ENCODE measurements around the gene TSPYL4. TPM values are rescaled to one million over a fixed set of nuclear protein-coding genes. Genes with fewer than 3 reads are reported as not detected.

Gene TSPYL4
- total RNA-seq, 1 donor from 2014 or later: 72.1 TPM

GRCh38 chr6:116271149-116271708 is 17.4 kb upstream of the TSPYL4 start:
- TF ChIP-seq, protein P1, sequence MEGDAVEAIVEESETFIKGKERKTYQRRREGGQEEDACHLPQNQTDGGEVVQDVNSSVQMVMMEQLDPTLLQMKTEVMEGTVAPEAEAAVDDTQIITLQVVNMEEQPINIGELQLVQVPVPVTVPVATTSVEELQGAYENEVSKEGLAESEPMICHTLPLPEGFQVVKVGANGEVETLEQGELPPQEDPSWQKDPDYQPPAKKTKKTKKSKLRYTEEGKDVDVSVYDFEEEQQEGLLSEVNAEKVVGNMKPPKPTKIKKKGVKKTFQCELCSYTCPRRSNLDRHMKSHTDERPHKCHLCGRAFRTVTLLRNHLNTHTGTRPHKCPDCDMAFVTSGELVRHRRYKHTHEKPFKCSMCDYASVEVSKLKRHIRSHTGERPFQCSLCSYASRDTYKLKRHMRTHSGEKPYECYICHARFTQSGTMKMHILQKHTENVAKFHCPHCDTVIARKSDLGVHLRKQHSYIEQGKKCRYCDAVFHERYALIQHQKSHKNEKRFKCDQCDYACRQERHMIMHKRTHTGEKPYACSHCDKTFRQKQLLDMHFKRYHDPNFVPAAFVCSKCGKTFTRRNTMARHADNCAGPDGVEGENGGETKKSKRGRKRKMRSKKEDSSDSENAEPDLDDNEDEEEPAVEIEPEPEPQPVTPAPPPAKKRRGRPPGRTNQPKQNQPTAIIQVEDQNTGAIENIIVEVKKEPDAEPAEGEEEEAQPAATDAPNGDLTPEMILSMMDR (IDR thresholded peaks at IDR 0.05; ENCODE audit: unreplicated experiment): no peak
- Mint-ChIP-seq H3K4me1 (ENCODE audit: low read depth) (peaks cover 10% of the 10 kb centered on the region), H3K36me3 (ENCODE audit: insufficient read depth) (peaks cover 10% of the 10 kb centered on the region), H3K27ac (no peak overlapping the region), H3K4me3 (ENCODE audit: low read depth) (no peak overlapping the region), H3K9me3 (ENCODE audit: low read depth) (no peaks in the 10 kb centered on the region), H3K27me3 (no peaks in the 10 kb centered on the region)
- DNase-seq (ENCODE audit: low spot score, unreplicated experiment): no peak

DNA sequence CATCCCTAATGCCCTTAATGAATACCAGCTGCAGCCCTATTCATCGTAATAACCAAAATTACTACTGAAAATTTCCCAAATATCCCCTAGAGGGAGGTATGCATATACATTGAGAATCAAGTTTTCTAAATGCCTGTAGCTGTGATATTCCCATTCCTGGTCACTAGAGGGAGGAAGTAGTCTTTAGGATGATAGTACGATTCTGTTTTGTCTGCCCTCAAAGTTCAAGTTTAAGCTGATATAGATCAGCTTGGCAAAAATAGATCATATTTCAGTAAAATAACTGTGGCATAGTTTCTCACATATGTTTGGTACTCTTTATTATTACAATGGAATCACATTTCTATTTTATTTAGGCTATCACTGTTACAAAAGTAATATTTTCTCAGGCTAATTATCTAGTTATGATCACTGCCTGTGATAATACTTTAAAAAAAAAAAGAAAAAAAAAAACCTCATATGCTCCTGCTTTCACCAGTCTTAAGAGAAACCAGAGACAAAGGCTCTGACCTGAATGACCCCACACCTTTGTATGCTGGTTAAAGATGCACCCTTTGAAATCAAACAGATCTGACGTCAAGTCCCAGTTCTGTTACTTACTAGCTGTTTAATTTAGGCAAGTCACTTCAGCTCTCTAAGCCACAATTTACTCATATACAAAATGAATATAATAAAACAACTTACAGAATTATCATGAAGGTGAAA is 14.9 kb upstream of the TSPYL4 start:
- TF ChIP-seq, protein P1 (IDR thresholded peaks at IDR 0.05; ENCODE audit: unreplicated experiment): peak; percentile 93
- DNase-seq (ENCODE audit: low spot score, unreplicated experiment): no peak
- H3K4me3 Mint-ChIP-seq (ENCODE audit: low read depth): no peak overlapping the region
- H3K27ac Mint-ChIP-seq: no peak overlapping the region
- H3K36me3 Mint-ChIP-seq (ENCODE audit: insufficient read depth): peaks cover 7% of the 10 kb centered on the region
- no peaks in the 10 kb centered on the region for H3K4me1 Mint-ChIP-seq (ENCODE audit: low read depth)
- H3K27me3 Mint-ChIP-seq: no peaks in the 10 kb centered on the region
- peaks cover 6% of the 10 kb centered on the region for H3K9me3 Mint-ChIP-seq (ENCODE audit: low read depth)

- no peak for DNase-seq (ENCODE audit: low spot score, unreplicated experiment)
- Mint-ChIP-seq H3K27ac (no peak overlapping the region), H3K4me3 (ENCODE audit: low read depth) (no peak overlapping the region), H3K36me3 (ENCODE audit: insufficient read depth) (peaks cover 12% of the 10 kb centered on the region), H3K4me1 (ENCODE audit: low read depth) (no peaks in the 10 kb centered on the region), H3K27me3 (no peaks in the 10 kb centered on the region), H3K9me3 (ENCODE audit: low read depth) (peaks cover 10% of the 10 kb centered on the region)
- TF ChIP-seq, protein P1 (IDR thresholded peaks at IDR 0.05; ENCODE audit: unreplicated experiment): no peak
Measured at GRCh38 chr6:116267836-116268588, 14.1 kb upstream of the TSPYL4 start.

DNA sequence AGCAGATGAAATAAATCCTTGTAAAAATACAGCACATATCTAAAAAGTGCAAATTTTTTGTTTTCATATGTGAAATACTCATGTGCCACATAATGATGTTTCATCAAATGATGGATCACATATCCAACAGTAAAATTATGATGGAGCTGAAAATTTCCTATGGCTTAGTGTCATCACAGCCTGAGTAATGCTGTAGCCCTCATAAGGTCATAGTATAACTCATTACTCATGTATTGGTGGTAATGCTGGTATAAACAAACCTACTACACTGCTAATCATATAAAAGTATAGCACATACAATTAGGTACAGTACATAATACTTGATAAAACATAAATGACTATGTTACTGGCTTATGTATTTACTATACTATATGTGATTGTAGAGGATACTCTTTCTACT is 12.9 kb upstream of the TSPYL4 start:
- H3K9me3 Mint-ChIP-seq (ENCODE audit: low read depth): peaks cover 19% of the 10 kb centered on the region
- no peaks in the 10 kb centered on the region for H3K4me1 Mint-ChIP-seq (ENCODE audit: low read depth)
- H3K27me3 Mint-ChIP-seq: no peaks in the 10 kb centered on the region
- H3K4me3 Mint-ChIP-seq (ENCODE audit: low read depth): no peak overlapping the region
- DNase-seq (ENCODE audit: low spot score, unreplicated experiment): no peak
- TF ChIP-seq, protein P1 (IDR thresholded peaks at IDR 0.05; ENCODE audit: unreplicated experiment): no peak
- no peak overlapping the region for H3K27ac Mint-ChIP-seq
- H3K36me3 Mint-ChIP-seq (ENCODE audit: insufficient read depth): peaks cover 20% of the 10 kb centered on the region

- H3K27ac Mint-ChIP-seq: no peak overlapping the region
- no peak overlapping the region for H3K4me3 Mint-ChIP-seq (ENCODE audit: low read depth)
- H3K4me1 Mint-ChIP-seq (ENCODE audit: low read depth): no peaks in the 10 kb centered on the region
- H3K36me3 Mint-ChIP-seq (ENCODE audit: insufficient read depth): peaks cover 29% of the 10 kb centered on the region
- TF ChIP-seq, protein P1 (IDR thresholded peaks at IDR 0.05; ENCODE audit: unreplicated experiment): no peak
- no peaks in the 10 kb centered on the region for H3K27me3 Mint-ChIP-seq
- no peak for DNase-seq (ENCODE audit: low spot score, unreplicated experiment)
- H3K9me3 Mint-ChIP-seq (ENCODE audit: low read depth): peaks cover 30% of the 10 kb centered on the region
Measured at GRCh38 chr6:116265041-116265829, 11.4 kb upstream of the TSPYL4 start.
